IMR-90 (cell line): ENCODE results near the gene SMO.

Experiments
- POLR2A ChIP-seq: IDR thresholded peaks from 2 replicates; pipeline ENCODE4 v1.6.1; 2012; ENCODE audit warnings: mild to moderate bottlenecking, low read depth, low read length
- RAD21 ChIP-seq: IDR thresholded peaks from 2 replicates; pipeline ENCODE4 v1.6.1; 2012; ENCODE audit warnings: low read length, improper control_type of control experiment
- RCOR1 ChIP-seq: IDR thresholded peaks from 2 replicates; pipeline ENCODE4 v1.6.1; 2012; ENCODE audit warnings: mild to moderate bottlenecking, low read length, improper control_type of control experiment; ENCODE audit not compliant: insufficient replicate concordance
- TF ChIP-seq, protein P1 (sequence below): conservative IDR thresholded peaks from 2 replicates; pipeline ENCODE4 v1.5.1; 2012; ENCODE audit warnings: mild to moderate bottlenecking, low read depth, low read length, improper control_type of control experiment

DNA sequence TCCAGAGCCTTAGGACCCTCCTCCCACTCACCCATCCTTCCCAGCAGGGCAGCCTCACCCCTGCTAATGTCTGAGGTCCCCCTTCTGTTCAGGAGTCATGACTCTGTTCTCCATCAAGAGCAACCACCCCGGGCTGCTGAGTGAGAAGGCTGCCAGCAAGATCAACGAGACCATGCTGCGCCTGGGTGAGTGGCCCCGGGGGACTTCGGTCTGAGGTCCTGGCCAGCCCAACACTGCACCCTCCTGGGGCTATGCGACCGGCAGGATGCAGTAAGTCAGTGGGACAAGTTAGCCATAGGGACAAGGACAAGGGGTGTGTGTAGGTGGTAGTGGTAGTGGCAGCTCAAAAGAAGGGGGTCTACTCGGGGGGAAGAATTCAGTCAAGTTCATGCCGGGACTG is 20.2 kb downstream of the SMO start:
- TF ChIP-seq RCOR1 (no peak), POLR2A (no peak), RAD21 (no peak)
- TF ChIP-seq, protein P1, sequence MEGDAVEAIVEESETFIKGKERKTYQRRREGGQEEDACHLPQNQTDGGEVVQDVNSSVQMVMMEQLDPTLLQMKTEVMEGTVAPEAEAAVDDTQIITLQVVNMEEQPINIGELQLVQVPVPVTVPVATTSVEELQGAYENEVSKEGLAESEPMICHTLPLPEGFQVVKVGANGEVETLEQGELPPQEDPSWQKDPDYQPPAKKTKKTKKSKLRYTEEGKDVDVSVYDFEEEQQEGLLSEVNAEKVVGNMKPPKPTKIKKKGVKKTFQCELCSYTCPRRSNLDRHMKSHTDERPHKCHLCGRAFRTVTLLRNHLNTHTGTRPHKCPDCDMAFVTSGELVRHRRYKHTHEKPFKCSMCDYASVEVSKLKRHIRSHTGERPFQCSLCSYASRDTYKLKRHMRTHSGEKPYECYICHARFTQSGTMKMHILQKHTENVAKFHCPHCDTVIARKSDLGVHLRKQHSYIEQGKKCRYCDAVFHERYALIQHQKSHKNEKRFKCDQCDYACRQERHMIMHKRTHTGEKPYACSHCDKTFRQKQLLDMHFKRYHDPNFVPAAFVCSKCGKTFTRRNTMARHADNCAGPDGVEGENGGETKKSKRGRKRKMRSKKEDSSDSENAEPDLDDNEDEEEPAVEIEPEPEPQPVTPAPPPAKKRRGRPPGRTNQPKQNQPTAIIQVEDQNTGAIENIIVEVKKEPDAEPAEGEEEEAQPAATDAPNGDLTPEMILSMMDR, result no peak
